Hepatocyte (in vitro differentiated cells): Measurements from ENCODE around the gene COP1.

ENCODE experiments used
- EZH2 ChIP-seq: fragments of 200-600 bp; sonication (generic); IDR thresholded peaks from 2 replicates; pipeline ENCODE4 v1.6.1; 2016; ENCODE audit warnings: antibody characterized with exemption, mild to moderate bottlenecking, borderline replicate concordance
- TF ChIP-seq, protein P1 (sequence below): fragments of 200-600 bp; sonication (generic); IDR thresholded peaks from 2 replicates; pipeline ENCODE4 v1.5.1; 2016; ENCODE audit warnings: antibody characterized with exemption, mild to moderate bottlenecking; ENCODE audit not compliant: poor library complexity

DNA sequence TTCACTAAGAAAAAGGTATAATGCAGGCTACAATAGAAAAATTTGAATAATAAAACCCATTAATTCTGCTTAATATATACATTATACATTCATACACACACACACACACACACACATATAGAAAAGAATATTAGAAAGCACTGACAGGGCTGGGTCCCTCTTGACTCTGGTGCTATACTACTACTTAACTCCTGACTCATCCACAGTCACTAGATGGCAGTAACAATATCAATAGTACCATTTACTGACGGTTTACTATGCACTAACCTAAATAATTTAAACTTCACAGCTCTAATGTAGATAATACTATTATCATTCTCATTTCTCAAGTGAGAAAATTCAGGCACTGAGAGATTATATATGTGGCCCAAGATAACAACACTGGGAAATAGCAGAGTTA, 87.5 kb downstream of the COP1 start:
- TF ChIP-seq, protein P1, sequence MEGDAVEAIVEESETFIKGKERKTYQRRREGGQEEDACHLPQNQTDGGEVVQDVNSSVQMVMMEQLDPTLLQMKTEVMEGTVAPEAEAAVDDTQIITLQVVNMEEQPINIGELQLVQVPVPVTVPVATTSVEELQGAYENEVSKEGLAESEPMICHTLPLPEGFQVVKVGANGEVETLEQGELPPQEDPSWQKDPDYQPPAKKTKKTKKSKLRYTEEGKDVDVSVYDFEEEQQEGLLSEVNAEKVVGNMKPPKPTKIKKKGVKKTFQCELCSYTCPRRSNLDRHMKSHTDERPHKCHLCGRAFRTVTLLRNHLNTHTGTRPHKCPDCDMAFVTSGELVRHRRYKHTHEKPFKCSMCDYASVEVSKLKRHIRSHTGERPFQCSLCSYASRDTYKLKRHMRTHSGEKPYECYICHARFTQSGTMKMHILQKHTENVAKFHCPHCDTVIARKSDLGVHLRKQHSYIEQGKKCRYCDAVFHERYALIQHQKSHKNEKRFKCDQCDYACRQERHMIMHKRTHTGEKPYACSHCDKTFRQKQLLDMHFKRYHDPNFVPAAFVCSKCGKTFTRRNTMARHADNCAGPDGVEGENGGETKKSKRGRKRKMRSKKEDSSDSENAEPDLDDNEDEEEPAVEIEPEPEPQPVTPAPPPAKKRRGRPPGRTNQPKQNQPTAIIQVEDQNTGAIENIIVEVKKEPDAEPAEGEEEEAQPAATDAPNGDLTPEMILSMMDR, result peak; percentile 22
- no peak for TF ChIP-seq EZH2
